GM12874 (cell line): ENCODE results near the gene RASA3.

Source experiments
- CTCF ChIP-seq: IDR thresholded peaks from 2 replicates; pipeline ENCODE4 v1.5.1; 2011; ENCODE audit warnings: low read depth, mild to moderate bottlenecking, control low read depth, low read length, moderate library complexity; ENCODE audit not compliant: insufficient read depth

Gene RASA3

DNA sequence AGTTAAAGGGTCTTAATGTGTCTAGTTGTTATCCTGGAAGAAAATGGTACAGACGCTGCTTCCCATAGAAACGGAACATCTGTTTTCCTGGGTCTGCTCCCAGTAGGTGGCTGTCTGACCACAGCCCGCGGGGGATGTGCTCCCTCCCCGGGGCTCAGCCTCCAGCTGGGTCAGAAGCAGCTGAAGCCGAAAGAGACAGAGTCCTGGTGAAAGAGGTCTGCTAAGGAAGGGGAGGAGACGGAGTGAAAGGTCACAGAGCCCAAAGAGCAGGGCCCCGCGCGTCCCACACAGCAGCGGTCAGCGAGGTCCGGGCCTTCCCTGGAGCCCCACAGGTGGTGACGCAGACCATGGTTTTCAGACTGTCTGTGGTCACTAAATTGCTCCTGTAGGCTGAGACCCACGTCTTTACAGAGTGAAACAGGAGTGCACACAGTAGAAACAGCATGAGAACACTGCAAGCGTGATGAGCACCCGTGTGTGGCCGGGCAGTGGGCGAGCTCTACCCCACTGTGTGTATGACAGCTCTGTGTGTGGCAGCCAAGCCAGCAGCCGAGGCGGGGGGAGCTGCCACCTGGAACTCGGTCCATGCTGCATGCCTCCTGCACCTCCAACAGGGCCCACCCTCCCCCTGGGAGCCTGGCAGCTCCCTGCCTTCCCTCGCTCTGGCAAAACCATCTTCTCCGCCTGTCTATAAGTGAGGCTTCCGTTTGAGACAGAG is 106.5 kb downstream of the RASA3 start:
- TF ChIP-seq CTCF: no peak

DNA sequence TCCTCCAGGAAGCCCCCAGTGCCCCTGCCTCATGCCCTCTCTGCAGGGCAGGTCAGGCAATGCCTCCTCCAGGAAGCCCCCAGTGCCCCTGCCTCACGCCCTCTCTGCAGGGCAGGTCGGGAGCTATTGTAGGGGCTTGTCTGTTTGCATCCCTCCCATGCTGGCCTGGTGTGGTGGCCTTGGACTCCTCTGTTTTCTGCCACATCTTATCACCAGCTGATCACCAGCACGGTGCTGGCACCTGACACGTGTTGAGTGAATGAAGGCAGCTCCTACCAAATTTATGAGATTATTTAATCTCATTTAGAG is 107.1 kb downstream of the RASA3 start:
- no peak for TF ChIP-seq CTCF

- TF ChIP-seq CTCF: no peak
These were observed 107.6 kb downstream of the RASA3 start for GRCh38 chr13:114024603-114025404.

DNA sequence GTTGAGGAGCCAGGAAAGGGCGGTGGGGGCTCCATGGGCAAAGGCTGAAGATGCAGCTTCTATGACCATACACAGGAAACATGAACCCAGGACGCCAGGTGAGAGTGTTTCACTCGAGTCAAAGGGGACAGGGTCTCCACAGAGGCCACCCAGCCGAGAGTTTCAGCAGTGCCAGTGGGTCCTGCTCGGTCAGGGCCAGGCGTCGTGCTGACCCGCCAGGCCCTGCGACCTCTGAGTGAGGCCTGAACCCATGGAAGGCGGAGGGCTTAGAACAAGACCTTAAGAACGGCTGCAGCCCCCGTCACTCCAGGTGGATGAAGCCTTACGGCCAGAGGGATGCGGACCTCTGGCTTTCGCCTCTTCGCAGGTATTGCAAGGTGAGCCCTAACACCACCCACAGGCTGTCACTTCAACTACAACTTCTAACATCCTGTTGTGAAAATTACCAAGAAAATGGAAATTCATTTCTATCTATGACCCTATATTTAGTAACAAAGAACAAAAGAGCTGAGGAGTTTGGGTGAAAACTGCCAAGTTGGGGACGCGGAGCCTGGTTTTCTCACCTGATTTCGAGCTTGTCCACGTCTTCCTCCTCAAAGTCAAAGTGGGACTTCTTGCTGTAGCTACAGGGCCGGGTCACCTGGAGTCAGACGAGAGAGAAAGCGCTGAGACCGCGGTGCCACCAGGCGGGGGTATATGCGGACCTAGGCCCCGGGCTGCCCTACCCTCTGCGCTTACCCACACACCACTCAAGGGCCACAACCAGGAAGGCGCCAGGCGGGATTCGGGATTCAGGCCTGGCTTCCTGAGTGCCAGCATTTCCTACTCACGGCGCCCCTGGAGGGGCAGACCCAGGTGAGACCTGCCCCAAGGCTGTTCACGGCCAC is 108.5 kb downstream of the RASA3 start:
- no peak for TF ChIP-seq CTCF

- TF ChIP-seq CTCF: no peak
These were observed 109.5 kb downstream of the RASA3 start for GRCh38 chr13:114022876-114023275.

GRCh38 chr13:114022309-114022669 is 110.1 kb downstream of the RASA3 start:
- no peak for TF ChIP-seq CTCF
